Thyroid gland (tissue), 4 donors: ENCODE measurements around the gene COL5A2. TPM values are rescaled to one million over a fixed set of nuclear protein-coding genes. Genes with fewer than 3 reads are reported as not detected.

Experiments used
- DNase-seq, 2 donors: peaks; one replicate each; pipeline ENCODE4 v3.0.0-alpha.2; 2019
- H3K27ac ChIP-seq, 3 donors: fragments of 200-600 bp; sonication (generic); 1 replicate in 2 of 3; 2 replicates in 1 of 3; pipeline ENCODE4 v1.5.1; 2016 to 2019; ENCODE audit warnings: mild to moderate bottlenecking in 1 of 3, moderate library complexity in 1 of 3
- H3K27me3 ChIP-seq: fragments of 200-600 bp; sonication (generic); one replicate; pipeline ENCODE4 v1.5.1; 2019
- H3K36me3 ChIP-seq, 2 donors: fragments of 200-600 bp; sonication (generic); one replicate each; pipeline ENCODE4 v1.5.1; 2016 to 2019
- H3K4me1 ChIP-seq, 2 donors: fragments of 200-600 bp; sonication (generic); one replicate each; pipeline ENCODE4 v1.5.1; 2017 to 2019
- H3K4me3 ChIP-seq, 3 donors: fragments of 200-600 bp; sonication (generic); replicated peaks in 1 of 3; 1 replicate in 2 of 3; 2 replicates in 1 of 3; pipeline ENCODE4 v1.5.1; 2016; ENCODE audit warnings: mild to moderate bottlenecking in 1 of 3
- H3K9me3 ChIP-seq: fragments of 200-600 bp; sonication (generic); one replicate; pipeline ENCODE4 v1.5.1; 2017
- POLR2A ChIP-seq, 2 donors: fragments of 450-650 bp; IDR thresholded peaks; one replicate each; pipeline ENCODE4 v1.6.1; 2017; ENCODE audit warnings: antibody characterized with exemption in 2 of 2, mild to moderate bottlenecking in 2 of 2, moderate library complexity in 1 of 2
- WGBS, 2 donors: methylation state at CpG; one replicate each; pipeline ENCODE4 v1.1.5; 2017; 5-methylcytosine and 5-hydroxymethylcytosine counted together
- intact Hi-C: fragments of 100-400 bp; cut with DNase I; formaldehyde crosslinking; loops from one replicate; pipeline ENCODE4 v1.15.1; 2023
- total RNA-seq, 4 donors: library from RNA; depleted of rRNA; stranded (reverse); fragments of >200 nt; gene quantifications; one replicate each; pipeline ENCODE4 v1.2.3, GENCODE V29; 2016
- TF ChIP-seq, protein P1 (sequence below), 6 experiments: fragments of 200-600 bp in 3 of 6; fragments of 450-650 bp in 3 of 6; sonication (generic) in 3 of 6; IDR thresholded peaks; one replicate each; pipeline ENCODE4 v1.5.1; 2016 to 2019; ENCODE audit warnings: antibody characterized with exemption in 6 of 6, mild to moderate bottlenecking in 2 of 6, inconsistent platforms in 1 of 6, moderate library complexity in 1 of 6

The COL5A2 gene
- total RNA-seq, 4 donors from 2014 or later: 10.9 to 22.5 (median 17.5) TPM

DNA sequence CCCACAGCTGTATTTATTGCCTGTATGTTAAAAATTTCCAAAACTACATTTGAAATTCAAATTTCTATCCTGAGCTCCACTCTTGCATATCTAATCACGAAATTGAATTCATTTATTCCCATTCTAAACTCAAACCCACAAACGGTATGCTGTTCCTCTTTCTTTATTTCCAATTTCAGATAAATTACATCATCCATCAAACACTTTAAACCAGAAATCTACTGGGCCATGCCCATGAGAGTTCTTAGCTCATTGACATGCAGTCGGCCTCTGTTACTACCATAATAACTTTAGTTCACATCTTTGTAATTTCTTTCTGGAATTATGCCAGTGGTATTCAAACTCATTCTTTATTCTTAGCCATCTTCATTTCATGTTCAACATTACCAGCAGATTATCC is 105.1 kb downstream of the COL5A2 start:
- Histone ChIP-seq H3K27ac (no peak overlapping the region), H3K4me1 (no peaks in the 10 kb centered on the region), H3K4me3 (no peak overlapping the region), H3K9me3 (no peaks in the 10 kb centered on the region), H3K27me3 (no peaks in the 10 kb centered on the region), H3K36me3 (no peaks in the 10 kb centered on the region)
- 77 to 86% methylated on average over 3 of the region's 3 CpGs for WGBS, 2 donors
- TF ChIP-seq, protein P1, sequence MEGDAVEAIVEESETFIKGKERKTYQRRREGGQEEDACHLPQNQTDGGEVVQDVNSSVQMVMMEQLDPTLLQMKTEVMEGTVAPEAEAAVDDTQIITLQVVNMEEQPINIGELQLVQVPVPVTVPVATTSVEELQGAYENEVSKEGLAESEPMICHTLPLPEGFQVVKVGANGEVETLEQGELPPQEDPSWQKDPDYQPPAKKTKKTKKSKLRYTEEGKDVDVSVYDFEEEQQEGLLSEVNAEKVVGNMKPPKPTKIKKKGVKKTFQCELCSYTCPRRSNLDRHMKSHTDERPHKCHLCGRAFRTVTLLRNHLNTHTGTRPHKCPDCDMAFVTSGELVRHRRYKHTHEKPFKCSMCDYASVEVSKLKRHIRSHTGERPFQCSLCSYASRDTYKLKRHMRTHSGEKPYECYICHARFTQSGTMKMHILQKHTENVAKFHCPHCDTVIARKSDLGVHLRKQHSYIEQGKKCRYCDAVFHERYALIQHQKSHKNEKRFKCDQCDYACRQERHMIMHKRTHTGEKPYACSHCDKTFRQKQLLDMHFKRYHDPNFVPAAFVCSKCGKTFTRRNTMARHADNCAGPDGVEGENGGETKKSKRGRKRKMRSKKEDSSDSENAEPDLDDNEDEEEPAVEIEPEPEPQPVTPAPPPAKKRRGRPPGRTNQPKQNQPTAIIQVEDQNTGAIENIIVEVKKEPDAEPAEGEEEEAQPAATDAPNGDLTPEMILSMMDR (IDR thresholded peaks at IDR 0.05): no peak
- TF ChIP-seq POLR2A (IDR thresholded peaks at IDR 0.05): no peak
- no peak for DNase-seq
- intact Hi-C loops: no loop called here

DNA sequence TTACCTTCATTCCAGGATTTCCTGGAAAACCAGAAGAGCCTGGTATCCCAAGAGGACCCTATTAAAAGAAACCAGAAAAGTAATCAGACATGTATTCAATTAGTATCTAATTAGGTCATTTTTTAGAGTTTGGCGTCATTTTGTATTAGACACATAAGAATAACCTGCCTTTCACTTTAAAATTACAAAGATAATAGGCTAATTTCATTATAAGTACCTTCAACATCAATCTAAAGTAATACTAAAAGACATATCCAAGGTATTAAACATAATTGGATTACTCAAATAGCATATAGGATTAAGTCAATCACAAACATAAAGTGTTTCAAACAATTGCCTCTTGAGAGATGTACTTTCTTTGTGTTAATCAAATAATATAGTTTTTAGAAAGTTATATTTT is 107.5 kb downstream of the COL5A2 start:
- Histone ChIP-seq H3K4me1 (no peaks in the 10 kb centered on the region), H3K4me3 (no peak overlapping the region), H3K9me3 (no peaks in the 10 kb centered on the region), H3K27ac (no peak overlapping the region), H3K27me3 (no peaks in the 10 kb centered on the region), H3K36me3 (no peaks in the 10 kb centered on the region)
- intact Hi-C loops: no loop called here
- TF ChIP-seq POLR2A (IDR thresholded peaks at IDR 0.05): no peak
- TF ChIP-seq, protein P1 (IDR thresholded peaks at IDR 0.05): no peak
- WGBS, 2 donors: 94 to 98% methylated on average over 1 of the region's 1 CpG
- DNase-seq: no peak

DNA sequence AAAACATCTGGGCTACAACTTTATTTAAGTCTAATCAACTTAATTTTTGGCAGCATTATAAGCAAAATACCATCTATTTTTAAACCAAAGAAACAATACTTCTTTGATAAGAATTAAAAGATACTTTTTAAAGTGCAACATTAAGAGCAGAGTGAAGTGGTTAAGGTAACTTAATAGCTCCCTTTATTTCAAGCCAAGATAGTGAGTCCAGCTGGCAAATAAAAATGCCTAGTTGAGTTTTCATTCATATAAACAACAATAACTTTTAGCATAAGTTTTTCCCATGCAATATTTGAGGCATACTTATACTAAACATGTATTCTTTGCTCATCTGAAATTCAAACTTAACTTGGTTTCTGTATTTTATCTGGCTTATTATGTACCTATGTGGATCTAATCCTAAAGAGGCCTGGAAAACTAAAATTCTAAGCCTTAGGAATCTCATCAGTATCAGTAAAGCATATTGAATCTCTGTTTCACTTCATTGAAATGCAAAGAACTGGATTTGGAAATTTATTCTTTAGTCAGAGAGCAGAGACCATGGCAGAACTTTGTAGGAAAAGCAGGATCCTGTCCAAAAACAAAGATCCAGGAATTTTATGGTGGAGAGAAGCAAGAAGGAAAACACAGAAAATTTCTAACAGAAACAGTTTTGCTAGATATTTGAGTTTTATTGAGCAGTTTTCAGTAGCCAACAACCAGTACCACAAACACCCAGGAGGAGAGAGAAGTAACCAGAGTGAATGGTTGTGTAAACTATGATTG is 109.5 kb downstream of the COL5A2 start:
- no peak for DNase-seq
- no peaks in the 10 kb centered on the region for H3K9me3 ChIP-seq
- intact Hi-C loops: no loop called here
- H3K4me1 ChIP-seq: no peaks in the 10 kb centered on the region
- TF ChIP-seq, protein P1 (IDR thresholded peaks at IDR 0.05): no peak
- TF ChIP-seq POLR2A (IDR thresholded peaks at IDR 0.05): no peak
- H3K4me3 ChIP-seq: no peak overlapping the region
- no peaks in the 10 kb centered on the region for H3K27me3 ChIP-seq
- no peaks in the 10 kb centered on the region for H3K36me3 ChIP-seq
- no peak overlapping the region for H3K27ac ChIP-seq

DNA sequence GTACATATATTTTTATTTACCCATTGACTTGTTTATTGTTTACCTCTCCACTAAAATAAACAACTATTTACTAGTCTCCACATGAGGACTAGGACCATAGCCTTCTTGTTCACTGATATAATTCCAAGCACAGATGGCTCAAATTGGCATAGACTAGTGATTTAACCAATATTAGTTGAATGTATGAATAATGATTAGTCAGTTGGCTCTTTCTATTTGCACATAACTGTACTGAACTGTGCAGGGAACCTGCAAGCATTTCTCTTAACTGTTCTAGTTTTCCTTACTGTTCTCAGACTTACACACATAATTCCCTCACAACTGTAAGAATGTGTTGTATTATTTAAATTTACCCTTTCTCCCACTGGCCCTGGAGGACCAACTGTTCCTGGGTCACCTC is 113.5 kb downstream of the COL5A2 start:
- Histone ChIP-seq H3K36me3 (no peaks in the 10 kb centered on the region), H3K27ac (no peak overlapping the region), H3K9me3 (no peaks in the 10 kb centered on the region), H3K27me3 (no peaks in the 10 kb centered on the region), H3K4me1 (no peaks in the 10 kb centered on the region), H3K4me3 (no peak overlapping the region)
- intact Hi-C loops: no loop called here
- no peak for DNase-seq
- TF ChIP-seq, protein P1 (IDR thresholded peaks at IDR 0.05): no peak
- no peak for TF ChIP-seq POLR2A (IDR thresholded peaks at IDR 0.05)

DNA sequence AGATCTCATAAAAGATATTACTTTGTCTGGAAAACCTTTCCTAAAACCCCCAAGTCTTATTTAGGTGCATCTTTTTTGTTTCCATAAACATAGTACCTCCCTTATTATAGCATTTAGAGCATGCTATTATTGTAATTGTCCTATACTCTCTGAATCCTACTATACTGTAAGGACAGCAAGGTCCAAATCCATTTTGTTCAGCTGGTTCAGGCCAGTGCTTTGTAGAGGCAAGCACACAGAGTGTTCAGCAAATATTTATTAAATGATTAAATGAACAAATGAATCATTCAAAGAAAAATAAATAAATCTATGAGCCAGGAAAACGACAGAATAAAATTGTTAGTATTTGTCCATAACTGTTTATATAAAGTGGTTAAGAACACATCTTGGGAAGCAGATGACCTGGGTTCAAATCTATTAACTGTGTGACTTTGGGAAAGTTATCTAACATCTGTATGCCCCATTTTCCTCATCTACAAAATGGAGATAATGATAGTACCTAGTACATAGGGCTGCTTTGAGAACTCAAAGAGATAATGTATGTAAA is 119.4 kb downstream of the COL5A2 start:
- intact Hi-C loops: no loop called here
- Histone ChIP-seq H3K4me3 (no peak overlapping the region), H3K36me3 (no peaks in the 10 kb centered on the region), H3K9me3 (no peaks in the 10 kb centered on the region), H3K4me1 (no peaks in the 10 kb centered on the region), H3K27ac (no peak overlapping the region), H3K27me3 (no peaks in the 10 kb centered on the region)
- no peak for TF ChIP-seq POLR2A (IDR thresholded peaks at IDR 0.05)
- TF ChIP-seq, protein P1 (IDR thresholded peaks at IDR 0.05): no peak
- DNase-seq: no peak
- WGBS, 2 donors: 56 to 71% methylated on average over 1 of the region's 1 CpG
